ENCODE data around the gene MLEC. TPM values are rescaled to one million over a fixed set of nuclear protein-coding genes. Genes with fewer than 3 reads are reported as not detected.

Gene MLEC
- total and polyA plus RNA-seq, 9 of the 15 experiments (the other 6 are each of a cell fraction or from before 2014, with no cell fraction given) = 18.5 to 108 (median 57.8) TPM

DNA sequence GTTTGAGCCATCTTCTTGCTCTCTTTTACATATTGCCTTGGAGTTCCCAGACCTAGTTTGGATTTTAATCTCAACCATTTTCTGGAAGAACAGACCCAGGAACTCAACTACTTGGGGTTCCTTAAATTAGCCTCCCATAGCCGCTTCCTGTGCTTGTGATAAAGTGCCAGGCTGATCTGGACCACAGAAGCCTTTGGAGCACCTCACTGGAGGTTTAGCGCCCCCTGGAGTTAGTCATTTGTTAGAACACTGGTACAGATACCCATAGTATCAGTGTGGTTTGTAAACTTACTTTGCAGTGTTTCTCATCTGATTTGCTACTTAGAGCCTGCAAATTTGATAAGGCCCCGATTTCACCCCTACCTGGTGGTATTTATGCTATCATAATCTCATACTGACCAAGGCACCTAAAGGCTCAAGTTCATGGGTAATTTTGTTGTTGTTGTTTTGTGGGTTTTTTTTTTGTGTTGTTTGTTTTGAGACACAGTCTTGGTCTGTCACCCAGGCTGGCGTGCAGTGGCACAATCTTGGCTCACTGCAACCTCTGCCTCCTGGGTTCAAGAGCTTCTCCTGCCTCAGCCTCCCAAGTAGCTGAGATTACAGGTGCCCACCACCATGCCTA is 27.0 kb downstream of the MLEC start (continued):
- TF ChIP-seq, protein P1, sequence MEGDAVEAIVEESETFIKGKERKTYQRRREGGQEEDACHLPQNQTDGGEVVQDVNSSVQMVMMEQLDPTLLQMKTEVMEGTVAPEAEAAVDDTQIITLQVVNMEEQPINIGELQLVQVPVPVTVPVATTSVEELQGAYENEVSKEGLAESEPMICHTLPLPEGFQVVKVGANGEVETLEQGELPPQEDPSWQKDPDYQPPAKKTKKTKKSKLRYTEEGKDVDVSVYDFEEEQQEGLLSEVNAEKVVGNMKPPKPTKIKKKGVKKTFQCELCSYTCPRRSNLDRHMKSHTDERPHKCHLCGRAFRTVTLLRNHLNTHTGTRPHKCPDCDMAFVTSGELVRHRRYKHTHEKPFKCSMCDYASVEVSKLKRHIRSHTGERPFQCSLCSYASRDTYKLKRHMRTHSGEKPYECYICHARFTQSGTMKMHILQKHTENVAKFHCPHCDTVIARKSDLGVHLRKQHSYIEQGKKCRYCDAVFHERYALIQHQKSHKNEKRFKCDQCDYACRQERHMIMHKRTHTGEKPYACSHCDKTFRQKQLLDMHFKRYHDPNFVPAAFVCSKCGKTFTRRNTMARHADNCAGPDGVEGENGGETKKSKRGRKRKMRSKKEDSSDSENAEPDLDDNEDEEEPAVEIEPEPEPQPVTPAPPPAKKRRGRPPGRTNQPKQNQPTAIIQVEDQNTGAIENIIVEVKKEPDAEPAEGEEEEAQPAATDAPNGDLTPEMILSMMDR (IDR thresholded peaks at IDR 0.05 in 2 of 3, conservative IDR thresholded peaks at IDR 0.05 in 1 of 3; ENCODE audit: insufficient read depth in 2 of 3, low read depth in 1 of 3, low read length in 3 of 3) = peak; percentile 81 to 88 (median 83)
- TF ChIP-seq, protein P2, sequence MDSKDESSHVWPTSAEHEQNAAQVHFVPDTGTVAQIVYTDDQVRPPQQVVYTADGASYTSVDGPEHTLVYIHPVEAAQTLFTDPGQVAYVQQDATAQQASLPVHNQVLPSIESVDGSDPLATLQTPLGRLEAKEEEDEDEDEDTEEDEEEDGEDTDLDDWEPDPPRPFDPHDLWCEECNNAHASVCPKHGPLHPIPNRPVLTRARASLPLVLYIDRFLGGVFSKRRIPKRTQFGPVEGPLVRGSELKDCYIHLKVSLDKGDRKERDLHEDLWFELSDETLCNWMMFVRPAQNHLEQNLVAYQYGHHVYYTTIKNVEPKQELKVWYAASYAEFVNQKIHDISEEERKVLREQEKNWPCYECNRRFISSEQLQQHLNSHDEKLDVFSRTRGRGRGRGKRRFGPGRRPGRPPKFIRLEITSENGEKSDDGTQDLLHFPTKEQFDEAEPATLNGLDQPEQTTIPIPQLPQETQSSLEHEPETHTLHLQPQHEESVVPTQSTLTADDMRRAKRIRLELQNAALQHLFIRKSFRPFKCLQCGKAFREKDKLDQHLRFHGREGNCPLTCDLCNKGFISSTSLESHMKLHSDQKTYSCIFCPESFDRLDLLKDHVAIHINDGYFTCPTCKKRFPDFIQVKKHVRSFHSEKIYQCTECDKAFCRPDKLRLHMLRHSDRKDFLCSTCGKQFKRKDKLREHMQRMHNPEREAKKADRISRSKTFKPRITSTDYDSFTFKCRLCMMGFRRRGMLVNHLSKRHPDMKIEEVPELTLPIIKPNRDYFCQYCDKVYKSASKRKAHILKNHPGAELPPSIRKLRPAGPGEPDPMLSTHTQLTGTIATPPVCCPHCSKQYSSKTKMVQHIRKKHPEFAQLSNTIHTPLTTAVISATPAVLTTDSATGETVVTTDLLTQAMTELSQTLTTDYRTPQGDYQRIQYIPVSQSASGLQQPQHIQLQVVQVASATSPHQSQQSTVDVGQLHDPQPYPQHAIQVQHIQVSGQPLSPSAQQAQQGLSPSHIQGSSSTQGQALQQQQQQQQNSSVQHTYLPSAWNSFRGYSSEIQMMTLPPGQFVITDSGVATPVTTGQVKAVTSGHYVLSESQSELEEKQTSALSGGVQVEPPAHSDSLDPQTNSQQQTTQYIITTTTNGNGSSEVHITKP (IDR thresholded peaks at IDR 0.05; ENCODE audit: partially characterized antibody) = no peak
- TF ChIP-seq HDAC6 (IDR thresholded peaks at IDR 0.05; ENCODE audit: low read depth, low read length) (no peak), NFIC (IDR thresholded peaks at IDR 0.05) (no peak), NFE2L1 (tag; IDR thresholded peaks at IDR 0.05; ENCODE audit: borderline replicate concordance, low read depth) (no peak), HDAC2 (IDR thresholded peaks at IDR 0.05) (no peak), RAD21 (CRISPR knock-in tag; conservative IDR thresholded peaks at IDR 0.05 in 1 of 2, IDR thresholded peaks at IDR 0.05 in 1 of 2) (peak; percentile 77 to 81)
- TF ChIP-seq, protein P3, sequence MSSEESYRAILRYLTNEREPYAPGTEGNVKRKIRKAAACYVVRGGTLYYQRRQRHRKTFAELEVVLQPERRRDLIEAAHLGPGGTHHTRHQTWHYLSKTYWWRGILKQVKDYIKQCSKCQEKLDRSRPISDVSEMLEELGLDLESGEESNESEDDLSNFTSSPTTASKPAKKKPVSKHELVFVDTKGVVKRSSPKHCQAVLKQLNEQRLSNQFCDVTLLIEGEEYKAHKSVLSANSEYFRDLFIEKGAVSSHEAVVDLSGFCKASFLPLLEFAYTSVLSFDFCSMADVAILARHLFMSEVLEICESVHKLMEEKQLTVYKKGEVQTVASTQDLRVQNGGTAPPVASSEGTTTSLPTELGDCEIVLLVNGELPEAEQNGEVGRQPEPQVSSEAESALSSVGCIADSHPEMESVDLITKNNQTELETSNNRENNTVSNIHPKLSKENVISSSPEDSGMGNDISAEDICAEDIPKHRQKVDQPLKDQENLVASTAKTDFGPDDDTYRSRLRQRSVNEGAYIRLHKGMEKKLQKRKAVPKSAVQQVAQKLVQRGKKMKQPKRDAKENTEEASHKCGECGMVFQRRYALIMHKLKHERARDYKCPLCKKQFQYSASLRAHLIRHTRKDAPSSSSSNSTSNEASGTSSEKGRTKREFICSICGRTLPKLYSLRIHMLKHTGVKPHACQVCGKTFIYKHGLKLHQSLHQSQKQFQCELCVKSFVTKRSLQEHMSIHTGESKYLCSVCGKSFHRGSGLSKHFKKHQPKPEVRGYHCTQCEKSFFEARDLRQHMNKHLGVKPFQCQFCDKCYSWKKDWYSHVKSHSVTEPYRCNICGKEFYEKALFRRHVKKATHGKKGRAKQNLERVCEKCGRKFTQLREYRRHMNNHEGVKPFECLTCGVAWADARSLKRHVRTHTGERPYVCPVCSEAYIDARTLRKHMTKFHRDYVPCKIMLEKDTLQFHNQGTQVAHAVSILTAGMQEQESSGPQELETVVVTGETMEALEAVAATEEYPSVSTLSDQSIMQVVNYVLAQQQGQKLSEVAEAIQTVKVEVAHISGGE (CRISPR knock-in tag; IDR thresholded peaks at IDR 0.05) = peak in 1 of 3 experiments; percentile 71; a peak in 2 of 6 replicates
- TF ChIP-seq, protein P4, sequence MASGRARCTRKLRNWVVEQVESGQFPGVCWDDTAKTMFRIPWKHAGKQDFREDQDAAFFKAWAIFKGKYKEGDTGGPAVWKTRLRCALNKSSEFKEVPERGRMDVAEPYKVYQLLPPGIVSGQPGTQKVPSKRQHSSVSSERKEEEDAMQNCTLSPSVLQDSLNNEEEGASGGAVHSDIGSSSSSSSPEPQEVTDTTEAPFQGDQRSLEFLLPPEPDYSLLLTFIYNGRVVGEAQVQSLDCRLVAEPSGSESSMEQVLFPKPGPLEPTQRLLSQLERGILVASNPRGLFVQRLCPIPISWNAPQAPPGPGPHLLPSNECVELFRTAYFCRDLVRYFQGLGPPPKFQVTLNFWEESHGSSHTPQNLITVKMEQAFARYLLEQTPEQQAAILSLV (tag; IDR thresholded peaks at IDR 0.05) = no peak
